SU-DHL-6 (cell line): Measurements from ENCODE around the gene PDE4D.

Experiments used
- CTCF ChIP-seq: fragments of 200-600 bp; sonication (generic); IDR thresholded peaks from one replicate; pipeline ENCODE4 v1.5.1; 2017; ENCODE audit warnings: antibody characterized with exemption, mild to moderate bottlenecking, low read length, moderate library complexity; ENCODE audit not compliant: insufficient read depth, poor library complexity, severe bottlenecking
- EZH2phosphoT487 ChIP-seq: fragments of 200-600 bp; sonication (generic), shearing (Covaris generic); conservative IDR thresholded peaks from 2 replicates; pipeline ENCODE4 v1.6.1; 2018; ENCODE audit warnings: mild to moderate bottlenecking, antibody characterized with exemption, low read length, moderate library complexity, mixed read lengths

GRCh38 chr5:59593439-59594007, 300.0 kb downstream of the PDE4D start:
- TF ChIP-seq CTCF (no peak), EZH2phosphoT487 (no peak)
